Endothelial cell of umbilical vein (primary cell): ENCODE measurements around the gene EPAS1. TPM values are rescaled to one million over a fixed set of nuclear protein-coding genes. Genes with fewer than 3 reads are reported as not detected.

Experiments used
- BruUV-seq: library from RNA; stranded (reverse); fragments of 400-500 nt; replicated peaks from 2 replicates; lab custom pipeline; 2021; lab: Mats Ljungman, UMichigan
- CTCF ChIA-PET: fragments of 300-600, 350-600 bp; sonication (Branson Sonifier 250); formaldehyde crosslinking; loops from one replicate; lab custom pipeline; 2021; ENCODE audit warnings: antibody characterized with exemption, inconsistent platforms; lab: Charles Lee
- POLR2A ChIA-PET: fragments of 300-600, 350-600 bp; sonication (Branson Sonifier 250); formaldehyde crosslinking; loops from one replicate; lab custom pipeline; 2021; ENCODE audit warnings: antibody characterized with exemption, inconsistent platforms; lab: Charles Lee
- DNase-seq: peaks from one replicate; pipeline ENCODE4 v3.0.0-alpha.2; 2011; ENCODE audit warnings: low read depth, low spot score
- FAIRE-seq: peaks from 2 replicates; lab custom pipeline; 2011; peaks lifted over from hg19 to GRCh38; lab: Jason Lieb, UNC
- H2AFZ ChIP-seq: 2 replicates; pipeline ENCODE4 v1.6.0; 2012; ENCODE audit warnings: low read depth, low read length, control low read depth, inconsistent platforms
- H3K27ac ChIP-seq: 2 replicates; pipeline ENCODE4 v1.5.1; 2011; ENCODE audit warnings: low read depth, mild to moderate bottlenecking, control low read depth, low read length, moderate library complexity; ENCODE audit not compliant: insufficient read depth
- H3K27me3 ChIP-seq, 2 experiments: 2 replicates each; pipeline versions ENCODE4 v1.6.0 to v1.6.1; 2011; ENCODE audit warnings: low read length in 2 of 2, mixed read lengths in 1 of 2; ENCODE audit not compliant: control insufficient read depth in 2 of 2, insufficient read depth in 2 of 2
- H3K36me3 ChIP-seq, 2 experiments: 2 replicates in 1 of 2; 3 replicates in 1 of 2; pipeline ENCODE4 v1.5.1; 2011; ENCODE audit warnings: low read length in 2 of 2, mild to moderate bottlenecking in 1 of 2, moderate library complexity in 1 of 2; ENCODE audit not compliant: control insufficient read depth in 2 of 2, insufficient read depth in 2 of 2; ENCODE audit errors: extremely low read depth in 1 of 2
- H3K4me1 ChIP-seq: 3 replicates; pipeline ENCODE4 v1.5.1; 2011; ENCODE audit warnings: mild to moderate bottlenecking, low read length; ENCODE audit not compliant: control insufficient read depth, insufficient read depth; ENCODE audit errors: extremely low read depth
- H3K4me2 ChIP-seq: 2 replicates; pipeline ENCODE4 v1.6.1; 2011; ENCODE audit warnings: low read length, control low read depth, mixed read lengths; ENCODE audit not compliant: insufficient read depth
- H3K4me3 ChIP-seq, 3 experiments: fragments of 200-600 bp in 1 of 3; sonication (generic), shearing (Covaris generic) in 1 of 3; replicated peaks in 1 of 3; 2 replicates each; pipeline ENCODE4 v1.5.1; 2011 to 2016; ENCODE audit warnings: control low read depth in 3 of 3, low read length in 3 of 3, mild to moderate bottlenecking in 2 of 3, inconsistent platforms in 1 of 3, low read depth in 1 of 3, moderate library complexity in 1 of 3; ENCODE audit not compliant: insufficient read depth in 1 of 3
- H3K79me2 ChIP-seq: 2 replicates; pipeline ENCODE4 v1.6.0; 2012; ENCODE audit warnings: low read length, inconsistent platforms; ENCODE audit not compliant: control insufficient read depth, insufficient read depth
- H3K9ac ChIP-seq: replicated peaks from 2 replicates; pipeline ENCODE3; 2011; ENCODE audit warnings: low read length, control low read depth; ENCODE audit not compliant: insufficient read depth; ENCODE audit errors: extremely low read depth
- H3K9me1 ChIP-seq: replicated peaks from 3 replicates; pipeline ENCODE4 v1.6.0; 2011; ENCODE audit warnings: mild to moderate bottlenecking, low read length; ENCODE audit not compliant: control insufficient read depth, insufficient read depth; ENCODE audit errors: extremely low read depth
- H3K9me3 ChIP-seq: replicated peaks from 2 replicates; pipeline ENCODE4 v1.5.1; 2012; ENCODE audit warnings: low read length, inconsistent platforms; ENCODE audit not compliant: control insufficient read depth, insufficient read depth
- H4K20me1 ChIP-seq: replicated peaks from 2 replicates; pipeline ENCODE3; 2011; ENCODE audit warnings: mild to moderate bottlenecking, low read length; ENCODE audit not compliant: control insufficient read depth, insufficient read depth; ENCODE audit errors: extremely low read depth
- EZH2 ChIP-seq: IDR thresholded peaks from 2 replicates; pipeline ENCODE4 v1.6.1; 2012; ENCODE audit warnings: borderline replicate concordance, low read depth, mild to moderate bottlenecking, moderate library complexity, low read length, inconsistent platforms; ENCODE audit not compliant: severe bottlenecking
- FOS ChIP-seq: IDR thresholded peaks from 2 replicates; pipeline ENCODE4 v1.6.1; 2011; ENCODE audit warnings: mild to moderate bottlenecking, low read length, moderate library complexity, borderline replicate concordance; ENCODE audit not compliant: insufficient read depth
- GATA2 ChIP-seq: IDR thresholded peaks from 2 replicates; pipeline ENCODE4 v1.7.0; 2011; ENCODE audit warnings: low read depth, mild to moderate bottlenecking, moderate library complexity, mixed read lengths, low read length; ENCODE audit not compliant: insufficient read length, insufficient read depth
- JUN ChIP-seq: IDR thresholded peaks from 2 replicates; pipeline ENCODE4 v1.6.1; 2011; ENCODE audit warnings: borderline replicate concordance, low read depth; ENCODE audit not compliant: insufficient read length, insufficient read depth
- MYC ChIP-seq: IDR thresholded peaks from one replicate; pipeline ENCODE4 v1.6.1; 2011; ENCODE audit warnings: mild to moderate bottlenecking, low read depth, low read length
- POLR2A ChIP-seq: IDR thresholded peaks from 2 replicates; pipeline ENCODE4 v1.6.1; 2012; ENCODE audit warnings: low read depth, mild to moderate bottlenecking, control low read depth, low read length
- POLR2AphosphoS5 ChIP-seq: IDR thresholded peaks from 2 replicates; pipeline ENCODE4 v1.6.1; 2012; ENCODE audit warnings: low read depth, mild to moderate bottlenecking, control low read depth, low read length, moderate library complexity; ENCODE audit not compliant: insufficient read depth
- dilution Hi-C: fragments of 300-500 bp; cut with MboI; formaldehyde crosslinking; loops from one replicate; pipeline ENCODE4 v1.15.0; 2019; ENCODE audit warnings: low sequenced_read_pairs; ENCODE audit not compliant: extremely low pct_ligation_motif_present
- intact Hi-C: fragments of 100-400 bp; cut with micrococcal nuclease; formaldehyde crosslinking; loops from one replicate; pipeline ENCODE4 v1.10.0; 2022
- polyA plus RNA-seq, 4 experiments: library from polyadenylated mRNA; depleted of rRNA in 3 of 4; stranded (reverse) in 3 of 4; unstranded in 1 of 4; fragments of >200 nt; gene quantifications; 2 replicates each; pipeline versions ENCODE4 v1.2.1 to v1.2.3, GENCODE V29; 2011 to 2012; ENCODE audit warnings: missing spikeins in 1 of 4
- total RNA-seq: library from RNA; stranded (reverse); gene quantifications from 2 replicates; pipeline ENCODE4 v1.2.3, GENCODE V29; 2021
- TF ChIP-seq, protein P1 (sequence below): IDR thresholded peaks from 2 replicates; pipeline ENCODE4 v1.6.1; 2011; ENCODE audit not compliant: insufficient read depth, insufficient read length
- TF ChIP-seq, protein P2 (sequence below), 2 donors: IDR thresholded peaks; 1 replicate in 1 of 2; 2 replicates in 1 of 2; pipeline ENCODE4 v1.5.1; 2011; ENCODE audit warnings: low read length in 2 of 2, mild to moderate bottlenecking in 2 of 2, moderate library complexity in 2 of 2, control low read depth in 1 of 2, inconsistent platforms in 1 of 2, low read depth in 1 of 2; ENCODE audit not compliant: insufficient read depth in 1 of 2; ENCODE audit errors: extremely low read depth in 1 of 2

The EPAS1 gene
- total and polyA plus RNA-seq, 2 donors (not counting 3 experiments of a cell fraction or from before 2014, with no cell fraction given) = 229 to 374 TPM

DNA sequence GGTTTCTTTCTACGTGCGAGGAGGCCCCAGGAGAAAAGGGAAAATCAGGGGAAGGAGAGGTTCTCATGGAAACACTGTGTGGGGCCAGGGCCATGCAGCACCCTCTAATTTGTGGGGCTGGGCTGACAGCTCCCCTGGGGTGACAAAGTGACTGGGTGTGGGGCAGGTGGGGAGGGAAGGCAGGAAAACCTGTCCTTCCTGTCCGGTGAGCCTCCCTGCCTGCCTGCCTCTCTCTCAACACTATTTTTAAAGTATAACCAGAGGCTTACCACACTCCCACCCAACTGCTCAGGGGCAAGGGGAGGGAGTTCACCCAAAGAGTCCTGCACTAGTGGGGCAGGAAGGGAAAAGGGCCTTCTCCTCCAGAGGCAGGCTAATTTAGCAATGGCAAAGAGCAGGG, 10.5 kb upstream of the EPAS1 start:
- no peaks in the 10 kb centered on the region for H3K9me3 ChIP-seq
- POLR2A ChIA-PET = no interaction called here
- intact Hi-C loops (no loop called here), dilution Hi-C loops (no loop called here)
- no peak overlapping the region for H3K4me3 ChIP-seq
- no peaks in the 10 kb centered on the region for H3K36me3 ChIP-seq
- no peaks in the 10 kb centered on the region for H3K27me3 ChIP-seq
- BruUV-seq = no TSS peak
- CTCF ChIA-PET = no interaction called here
- no peaks in the 10 kb centered on the region for H3K9me1 ChIP-seq
- DNase-seq (no peak), FAIRE-seq (no peak)
- H3K27ac ChIP-seq = no peak overlapping the region
- H4K20me1 ChIP-seq = no peaks in the 10 kb centered on the region
- no peak overlapping the region for H3K9ac ChIP-seq
- H3K4me2 ChIP-seq = no peak overlapping the region
- TF ChIP-seq, protein P1, sequence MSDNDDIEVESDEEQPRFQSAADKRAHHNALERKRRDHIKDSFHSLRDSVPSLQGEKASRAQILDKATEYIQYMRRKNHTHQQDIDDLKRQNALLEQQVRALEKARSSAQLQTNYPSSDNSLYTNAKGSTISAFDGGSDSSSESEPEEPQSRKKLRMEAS = no peak
- TF ChIP-seq, protein P2, sequence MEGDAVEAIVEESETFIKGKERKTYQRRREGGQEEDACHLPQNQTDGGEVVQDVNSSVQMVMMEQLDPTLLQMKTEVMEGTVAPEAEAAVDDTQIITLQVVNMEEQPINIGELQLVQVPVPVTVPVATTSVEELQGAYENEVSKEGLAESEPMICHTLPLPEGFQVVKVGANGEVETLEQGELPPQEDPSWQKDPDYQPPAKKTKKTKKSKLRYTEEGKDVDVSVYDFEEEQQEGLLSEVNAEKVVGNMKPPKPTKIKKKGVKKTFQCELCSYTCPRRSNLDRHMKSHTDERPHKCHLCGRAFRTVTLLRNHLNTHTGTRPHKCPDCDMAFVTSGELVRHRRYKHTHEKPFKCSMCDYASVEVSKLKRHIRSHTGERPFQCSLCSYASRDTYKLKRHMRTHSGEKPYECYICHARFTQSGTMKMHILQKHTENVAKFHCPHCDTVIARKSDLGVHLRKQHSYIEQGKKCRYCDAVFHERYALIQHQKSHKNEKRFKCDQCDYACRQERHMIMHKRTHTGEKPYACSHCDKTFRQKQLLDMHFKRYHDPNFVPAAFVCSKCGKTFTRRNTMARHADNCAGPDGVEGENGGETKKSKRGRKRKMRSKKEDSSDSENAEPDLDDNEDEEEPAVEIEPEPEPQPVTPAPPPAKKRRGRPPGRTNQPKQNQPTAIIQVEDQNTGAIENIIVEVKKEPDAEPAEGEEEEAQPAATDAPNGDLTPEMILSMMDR (IDR thresholded peaks at IDR 0.05; ENCODE audit: extremely low read depth in 1 of 2, insufficient read depth in 1 of 2, low read depth in 1 of 2, low read length in 2 of 2) = no peak
- no peak for TF ChIP-seq FOS
- TF ChIP-seq EZH2 = no peak
- TF ChIP-seq JUN = no peak
- TF ChIP-seq GATA2 = no peak
- no peak for TF ChIP-seq POLR2A
- TF ChIP-seq POLR2AphosphoS5 = no peak
- no peak for TF ChIP-seq MYC
- H2AFZ ChIP-seq = no peak overlapping the region
- no peaks in the 10 kb centered on the region for H3K4me1 ChIP-seq
- no peaks in the 10 kb centered on the region for H3K79me2 ChIP-seq
